Tibial artery (tissue), 4 donors: Measurements from ENCODE around the gene TLNRD1.

ENCODE experiments used
- DNase-seq, 2 donors: peaks; one replicate each; pipeline ENCODE4 v3.0.0-alpha.2; 2019
- H3K27ac ChIP-seq, 2 donors: fragments of 200-600 bp; sonication (generic) in 1 of 2; 1 replicate in 1 of 2; 2 replicates in 1 of 2; pipeline ENCODE4 v1.5.1; 2018 to 2019; ENCODE audit warnings: mild to moderate bottlenecking in 1 of 2
- H3K27me3 ChIP-seq, 2 donors: fragments of 200-600 bp; sonication (generic) in 1 of 2; one replicate each; pipeline versions ENCODE4 v1.5.1 to v1.6.0; 2016 to 2019
- H3K36me3 ChIP-seq, 3 donors: fragments of 200-600 bp; sonication (generic) in 2 of 3; one replicate each; pipeline ENCODE4 v1.5.1; 2016 to 2019; ENCODE audit warnings: mild to moderate bottlenecking in 2 of 3
- H3K4me1 ChIP-seq, 4 donors: fragments of 200-600 bp; sonication (generic) in 2 of 4; 1 replicate in 3 of 4; 2 replicates in 1 of 4; pipeline ENCODE4 v1.5.1; 2016 to 2019
- H3K4me3 ChIP-seq, 2 donors: fragments of 200-600 bp; sonication (generic) in 1 of 2; 1 replicate in 1 of 2; 2 replicates in 1 of 2; pipeline ENCODE4 v1.5.1; 2018 to 2019; ENCODE audit warnings: mild to moderate bottlenecking in 2 of 2
- H3K9me3 ChIP-seq, 3 donors: fragments of 200-600 bp; sonication (generic) in 1 of 3; one replicate each; pipeline ENCODE4 v1.5.1; 2016 to 2019
- intact Hi-C: fragments of 100-400 bp; cut with DNase I; formaldehyde crosslinking; loops from one replicate; pipeline ENCODE4 v1.15.0; 2023; ENCODE audit warnings: low total_unique reads
- TF ChIP-seq, protein P1 (sequence below), 2 experiments: fragments of 200-600 bp in 1 of 2; fragments of 450-650 bp in 1 of 2; IDR thresholded peaks; one replicate each; pipeline ENCODE4 v1.5.1; 2017 to 2019; ENCODE audit warnings: antibody characterized with exemption in 2 of 2, mild to moderate bottlenecking in 1 of 2, moderate library complexity in 1 of 2

The TLNRD1 gene

DNA sequence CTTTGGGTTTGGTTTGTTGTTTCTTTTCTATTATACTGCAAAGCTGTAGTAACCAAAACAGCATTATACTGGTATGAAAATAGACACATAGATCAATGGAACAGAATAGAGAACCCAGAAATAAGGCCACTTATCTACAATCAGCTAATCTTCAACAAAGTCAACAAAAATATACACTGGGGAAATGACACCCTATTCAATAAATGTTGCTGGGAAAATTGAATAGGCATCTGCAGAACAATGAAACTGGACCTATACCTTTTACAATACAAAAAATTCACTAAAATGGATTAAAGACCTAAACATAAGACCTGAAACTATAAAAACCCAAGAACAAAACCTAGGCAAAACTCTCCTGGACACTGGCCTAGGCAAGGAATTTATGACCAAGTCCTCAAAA, 52.9 kb downstream of the TLNRD1 start:
- Histone ChIP-seq H3K4me3 (no peak overlapping the region), H3K9me3 (peaks cover 0 to 9% (median 0%) of the 10 kb centered on the region in 3 donors), H3K27ac (no peak overlapping the region), H3K27me3 (no peaks in the 10 kb centered on the region), H3K4me1 (peaks cover 0 to 12% (median 2%) of the 10 kb centered on the region in 4 donors), H3K36me3 (no peaks in the 10 kb centered on the region)
- intact Hi-C loops = no loop called here
- TF ChIP-seq, protein P1, sequence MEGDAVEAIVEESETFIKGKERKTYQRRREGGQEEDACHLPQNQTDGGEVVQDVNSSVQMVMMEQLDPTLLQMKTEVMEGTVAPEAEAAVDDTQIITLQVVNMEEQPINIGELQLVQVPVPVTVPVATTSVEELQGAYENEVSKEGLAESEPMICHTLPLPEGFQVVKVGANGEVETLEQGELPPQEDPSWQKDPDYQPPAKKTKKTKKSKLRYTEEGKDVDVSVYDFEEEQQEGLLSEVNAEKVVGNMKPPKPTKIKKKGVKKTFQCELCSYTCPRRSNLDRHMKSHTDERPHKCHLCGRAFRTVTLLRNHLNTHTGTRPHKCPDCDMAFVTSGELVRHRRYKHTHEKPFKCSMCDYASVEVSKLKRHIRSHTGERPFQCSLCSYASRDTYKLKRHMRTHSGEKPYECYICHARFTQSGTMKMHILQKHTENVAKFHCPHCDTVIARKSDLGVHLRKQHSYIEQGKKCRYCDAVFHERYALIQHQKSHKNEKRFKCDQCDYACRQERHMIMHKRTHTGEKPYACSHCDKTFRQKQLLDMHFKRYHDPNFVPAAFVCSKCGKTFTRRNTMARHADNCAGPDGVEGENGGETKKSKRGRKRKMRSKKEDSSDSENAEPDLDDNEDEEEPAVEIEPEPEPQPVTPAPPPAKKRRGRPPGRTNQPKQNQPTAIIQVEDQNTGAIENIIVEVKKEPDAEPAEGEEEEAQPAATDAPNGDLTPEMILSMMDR (IDR thresholded peaks at IDR 0.05) = no peak
- DNase-seq = no peak

DNA sequence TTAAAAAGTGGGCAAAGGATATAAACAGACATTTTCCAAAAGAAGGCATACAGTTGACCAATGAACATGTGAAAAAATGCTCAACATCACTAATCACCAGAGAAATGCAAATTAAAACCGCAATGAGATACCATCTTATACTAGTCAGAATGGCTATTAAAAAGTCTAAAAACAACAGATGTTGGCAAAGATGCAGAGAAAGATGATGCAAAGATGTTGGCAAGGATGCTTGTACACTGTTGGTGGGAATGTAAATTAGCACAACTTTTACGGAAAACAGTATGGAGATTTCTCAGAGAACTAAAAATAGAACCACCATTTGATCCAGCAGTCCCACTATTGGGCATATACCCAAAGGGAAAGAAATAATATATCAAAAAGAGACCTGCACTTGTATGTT, 53.5 kb downstream of the TLNRD1 start:
- intact Hi-C loops = no loop called here
- H3K9me3 ChIP-seq = peaks cover 0 to 9% (median 0%) of the 10 kb centered on the region in 3 donors

More for the DNA sequence above, 53.5 kb downstream of the TLNRD1 start:
- no peaks in the 10 kb centered on the region for H3K27me3 ChIP-seq
- no peak for DNase-seq
- H3K27ac ChIP-seq = no peak overlapping the region
- TF ChIP-seq, protein P1 (IDR thresholded peaks at IDR 0.05) = no peak
- peaks cover 0 to 12% (median 2%) of the 10 kb centered on the region in 4 donors for H3K4me1 ChIP-seq
- no peak overlapping the region for H3K4me3 ChIP-seq
- no peaks in the 10 kb centered on the region for H3K36me3 ChIP-seq
